ENCODE measurements around the gene CAPG.
A peak's percentile ranks its signal among the peaks of the same experiment; 100 is the strongest.
"Not testable (repeated sequence)": the region's sequence is repeated elsewhere in the genome, so short reads cannot be mapped to it uniquely, and the experiment has no call there.

CAPG gene

GRCh38 chr2:85419009-85419675, 9.0 kb upstream of the CAPG start:
- DNase-seq: no peak

- peak; percentile 86 for DNase-seq
Observed at GRCh38 chr2:85418132-85419008, 8.2 kb upstream of the CAPG start, which contains the start of gene SH2D6. Gene SH2D6, plus strand, starts transcription at chr2:85418714. Its CDS starts 10,752 bp downstream, at chr2:85429466.

- no peak for DNase-seq
Observed at GRCh38 chr2:85415980-85416650, 5.9 kb upstream of the CAPG start.

GRCh38 chr2:85414761-85415553, 4.8 kb upstream of the CAPG start:
- DNase-seq: no peak

- not testable (repeated sequence) for DNase-seq
Observed at GRCh38 chr2:85414421-85414759, 4.2 kb upstream of the CAPG start.

GRCh38 chr2:85413592-85414420, 3.6 kb upstream of the CAPG start:
- DNase-seq: peak; percentile 46

GRCh38 chr2:85411405-85411748, 1.2 kb upstream of the CAPG start:
- DNase-seq: no peak

GRCh38 chr2:85410584-85411404, 628 bp upstream of the CAPG start:
- DNase-seq: no peak

GRCh38 chr2:85405201-85406059, 4.7 kb downstream of the CAPG start:
- peak; percentile 75 for DNase-seq

- no peak for DNase-seq
Observed at GRCh38 chr2:85401844-85402243, 8.3 kb downstream of the CAPG start.

- no peak for DNase-seq
Observed at GRCh38 chr2:85401464-85401805, 8.7 kb downstream of the CAPG start.

- no peak for DNase-seq
Observed at GRCh38 chr2:85400541-85401463, 9.4 kb downstream of the CAPG start.

GRCh38 chr2:85400023-85400422, 10.1 kb downstream of the CAPG start:
- no peak for DNase-seq

- no peak for DNase-seq
Observed at GRCh38 chr2:85399183-85399455, 11.0 kb downstream of the CAPG start.

- no peak for DNase-seq
Observed at GRCh38 chr2:85398426-85399182, 11.6 kb downstream of the CAPG start.

- DNase-seq: no peak
Observed at GRCh38 chr2:85397925-85398331, 12.2 kb downstream of the CAPG start.

- DNase-seq: no peak
Observed at GRCh38 chr2:85396531-85397470, 13.4 kb downstream of the CAPG start.

Data from stimulated activated CD4-positive, alpha-beta T cell treated with anti-CD3 and anti-CD28 coated beads, Interleukin-1b, Interleukin-23, amount 100 ng/mL, for 48 hours (primary cell).